Heart left ventricle (tissue), 13 donors: ENCODE measurements around the gene PRKCB.

Source experiments
- CTCF ChIP-seq, 12 donors: fragments of 200-600 bp; sonication (generic) in 4 of 12; IDR thresholded peaks; one replicate each; pipeline versions ENCODE4 v1.5.0 to v1.8.0; 2018 to 2022; ENCODE audit warnings: antibody characterized with exemption in 12 of 12, mild to moderate bottlenecking in 5 of 12
- POLR2A ChIP-seq, 2 donors: fragments of 450-650 bp; IDR thresholded peaks; one replicate each; pipeline ENCODE4 v1.6.1; 2017; ENCODE audit warnings: antibody characterized with exemption in 2 of 2, mild to moderate bottlenecking in 2 of 2, moderate library complexity in 2 of 2
- donor health status: ischemic (EF 13 %, LVEDD 7.1; RV severe dilation, severe dysfunction).
- donor health status: DM: no; HTN: yes; CAD: no.
- donor health status: DM: no; HTN: no; CAD: no.
- donor health status: ischemic (EF 25% LVEDD 6.9; RV normal size, moderate dysfunction).
- donor health status: ischemic (EF 25% LVEDD 5.7; RV mildly dilated, moderate dysfunction).
- donor health status: ischemic (EF 35%, LVEDD 5.7; RV mildly dilated, moderate dysfunction).
- donor health status: nonischemic (EF 11% LVEDD 7.7; RV severe dilation, severe dysfunction).
- donor health status: DM: yes; HTN: yes; CAD: no.
- donor health status: PGD.
- donor health status: ischemic (EF 29% LVEDD 5.4; RV normal size, mild dysfunction).
- donor health status: nonischemic (EF 23%, LVEDD 6.1; RV moderate dilation, normal function).

- TF ChIP-seq CTCF (IDR thresholded peaks at IDR 0.05) = no peak
- TF ChIP-seq POLR2A (IDR thresholded peaks at IDR 0.05) = no peak
These were observed 117.2 kb downstream of the PRKCB start for GRCh38 chr16:23952971-23953300.
